ENCODE results near the gene SLX4IP. TPM values are rescaled to one million over a fixed set of nuclear protein-coding genes. Genes with fewer than 3 reads are reported as not detected.

Gene SLX4IP
- total and polyA plus RNA-seq, 7 donors: 0.20 to 1.9 (median 0.86) TPM

DNA sequence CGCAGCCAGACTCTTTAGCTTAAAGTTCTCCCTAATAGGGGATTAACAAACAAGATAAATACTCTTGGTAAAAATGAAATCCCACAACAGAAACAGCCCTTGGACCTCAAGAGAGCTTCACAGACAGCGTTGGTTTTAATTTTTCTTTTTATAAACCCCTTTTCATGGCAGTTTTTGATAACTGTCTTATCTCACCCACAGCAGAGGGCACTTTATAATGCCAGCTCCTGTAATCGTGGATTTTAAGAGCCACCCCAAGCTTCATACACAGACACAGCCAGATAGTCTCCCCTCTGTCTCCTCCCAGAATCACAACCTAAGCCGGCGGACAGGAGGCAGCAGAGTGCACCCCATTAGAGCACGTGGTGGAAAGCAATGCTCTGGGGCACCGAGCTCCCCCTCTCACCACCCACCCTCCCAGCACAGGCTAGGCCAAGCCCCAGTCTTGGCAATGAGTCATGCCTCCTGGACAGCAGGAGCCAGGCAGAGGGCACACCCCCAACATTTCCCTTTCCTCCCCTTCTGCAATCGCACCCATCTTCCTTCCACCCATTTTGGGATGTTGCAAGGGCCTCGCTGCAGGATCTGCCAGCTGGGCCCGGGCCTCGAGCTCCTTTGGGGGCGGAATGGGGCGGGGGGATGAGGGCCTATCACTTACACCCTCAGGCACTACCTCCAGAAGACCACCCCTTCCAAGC lies 236.3 kb downstream of the SLX4IP start:
- WGBS, 3 donors: 15 to 41% (median 20%) methylated on average over 11 to 13 of the region's 13 CpGs

DNA sequence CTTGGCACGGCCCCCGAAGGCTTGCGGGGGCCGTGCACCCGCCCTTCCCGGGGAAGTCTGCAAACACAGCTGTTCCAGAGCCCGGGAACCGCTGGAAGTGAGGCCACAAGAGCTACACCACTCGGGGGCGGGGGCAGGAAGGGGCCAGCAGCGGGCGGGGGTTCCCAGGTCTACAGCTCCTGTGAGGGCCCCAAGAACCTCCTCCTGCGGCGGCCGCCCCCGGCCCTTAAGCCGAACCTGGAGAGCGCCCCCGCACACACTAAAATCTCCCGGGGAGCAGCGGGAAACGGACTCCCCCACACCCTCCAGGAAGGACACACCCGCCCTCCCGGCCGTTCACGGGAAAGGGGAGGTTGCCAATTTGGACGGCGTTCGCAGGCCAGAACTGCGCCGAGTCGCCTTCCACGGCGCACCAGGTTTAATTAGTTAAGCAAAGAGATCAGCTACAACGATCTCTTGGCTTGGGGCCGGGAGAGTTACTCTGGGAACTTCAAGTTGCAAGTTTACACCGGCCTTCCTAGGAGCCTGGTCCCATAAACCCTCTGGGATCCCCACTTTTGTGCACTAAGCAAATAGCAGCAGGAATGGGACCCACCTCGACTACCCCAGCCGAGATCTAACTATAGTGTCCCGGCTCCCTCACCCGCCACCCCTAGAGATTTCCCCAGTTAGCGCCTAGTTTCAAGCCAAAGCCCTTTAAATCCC lies 237.0 kb downstream of the SLX4IP start:
- DNase-seq: peak; percentile 83 to 89
- H3K4me1 ChIP-seq: peaks cover 9% of the 10 kb centered on the region

More for the DNA sequence above, 236.3 kb downstream of the SLX4IP start:
- TF ChIP-seq, protein P1, sequence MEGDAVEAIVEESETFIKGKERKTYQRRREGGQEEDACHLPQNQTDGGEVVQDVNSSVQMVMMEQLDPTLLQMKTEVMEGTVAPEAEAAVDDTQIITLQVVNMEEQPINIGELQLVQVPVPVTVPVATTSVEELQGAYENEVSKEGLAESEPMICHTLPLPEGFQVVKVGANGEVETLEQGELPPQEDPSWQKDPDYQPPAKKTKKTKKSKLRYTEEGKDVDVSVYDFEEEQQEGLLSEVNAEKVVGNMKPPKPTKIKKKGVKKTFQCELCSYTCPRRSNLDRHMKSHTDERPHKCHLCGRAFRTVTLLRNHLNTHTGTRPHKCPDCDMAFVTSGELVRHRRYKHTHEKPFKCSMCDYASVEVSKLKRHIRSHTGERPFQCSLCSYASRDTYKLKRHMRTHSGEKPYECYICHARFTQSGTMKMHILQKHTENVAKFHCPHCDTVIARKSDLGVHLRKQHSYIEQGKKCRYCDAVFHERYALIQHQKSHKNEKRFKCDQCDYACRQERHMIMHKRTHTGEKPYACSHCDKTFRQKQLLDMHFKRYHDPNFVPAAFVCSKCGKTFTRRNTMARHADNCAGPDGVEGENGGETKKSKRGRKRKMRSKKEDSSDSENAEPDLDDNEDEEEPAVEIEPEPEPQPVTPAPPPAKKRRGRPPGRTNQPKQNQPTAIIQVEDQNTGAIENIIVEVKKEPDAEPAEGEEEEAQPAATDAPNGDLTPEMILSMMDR (IDR thresholded peaks at IDR 0.05): peak; percentile 17
- Histone ChIP-seq H3K4me3 (peak overlapping the region; percentile 97), H3K27me3 (ENCODE audit: insufficient read depth in 3 of 3, low read length in 2 of 3) (no peaks in the 10 kb centered on the region), H3K9me3 (no peaks in the 10 kb centered on the region), H3K27ac (peak overlapping the region; percentile 92), H3K36me3 (ENCODE audit: insufficient read depth in 1 of 2, low read depth in 1 of 2) (peaks cover 0 to 18% of the 10 kb centered on the region in 2 donors), H3K4me1 (peaks cover 16% of the 10 kb centered on the region)
- ATAC-seq: peak; percentile 14 to 56 (median 35)
- intact Hi-C loops (cut with DNase I): loop anchor here (5.0 to 10.0 kb wide), 8 partner anchors 183 to 873 kb away; no protein-coding TSS in a partner anchor
- no peak for DNase-seq

DNA sequence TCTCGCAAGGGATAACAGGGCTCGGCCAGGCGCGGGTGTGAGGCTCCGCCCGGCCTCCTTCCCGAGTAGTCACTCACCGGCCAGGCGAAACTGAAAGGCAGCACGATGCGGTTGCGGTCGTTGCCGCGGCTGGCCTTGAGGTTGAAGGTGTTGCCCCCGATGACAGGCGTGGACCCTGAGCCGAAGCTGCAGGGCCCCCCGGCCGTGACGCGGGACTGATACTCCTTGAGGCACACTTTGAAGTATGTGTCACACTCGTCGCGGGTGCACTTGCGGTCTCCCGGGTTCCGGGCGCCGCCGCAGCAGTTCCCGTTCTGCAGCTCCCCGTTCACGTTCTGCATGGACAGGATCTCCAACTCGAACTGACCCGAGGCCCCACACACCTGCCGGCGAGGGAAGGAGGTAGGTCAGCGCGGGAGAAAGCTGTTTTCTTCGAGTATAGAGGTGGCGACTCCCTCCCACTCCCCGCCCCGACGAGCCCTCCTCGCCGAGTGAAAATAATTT lies 237.6 kb downstream of the SLX4IP start:
- peaks cover 3% of the 10 kb centered on the region for H3K4me1 ChIP-seq
- no peaks in the 10 kb centered on the region for H3K9me3 ChIP-seq
- peak overlapping the region; percentile 97 for H3K4me3 ChIP-seq
- intact Hi-C loops (cut with DNase I): loop anchor here (5.0 to 10.0 kb wide), 8 partner anchors 182 to 872 kb away; no protein-coding TSS in a partner anchor
- H3K27me3 ChIP-seq (ENCODE audit: insufficient read depth in 3 of 3, low read length in 2 of 3): no peaks in the 10 kb centered on the region
- DNase-seq (peak; percentile 63 to 74), ATAC-seq (peak in 3 of 4 donors; percentile 12 to 16 (median 15))
- 1 to 5% (median 2%) methylated on average over 44 to 47 of the region's 47 CpGs for WGBS, 3 donors
- H3K36me3 ChIP-seq (ENCODE audit: insufficient read depth in 1 of 2, low read depth in 1 of 2): peaks cover 0 to 15% of the 10 kb centered on the region in 2 donors
- peak overlapping the region; percentile 92 for H3K27ac ChIP-seq
- TF ChIP-seq, protein P1 (IDR thresholded peaks at IDR 0.05): no peak

More for the DNA sequence above, 237.0 kb downstream of the SLX4IP start:
- intact Hi-C loops (cut with DNase I): loop anchor here (5.0 to 10.0 kb wide), 8 partner anchors 183 to 873 kb away; no protein-coding TSS in a partner anchor
- H3K27ac ChIP-seq: peak overlapping the region; percentile 92
- TF ChIP-seq, protein P1 (IDR thresholded peaks at IDR 0.05): no peak
- H3K36me3 ChIP-seq (ENCODE audit: insufficient read depth in 1 of 2, low read depth in 1 of 2): peaks cover 0 to 18% of the 10 kb centered on the region in 2 donors
- WGBS, 3 donors: 8 to 22% (median 13%) methylated on average over 39 to 42 of the region's 42 CpGs
- peak overlapping the region; percentile 97 for H3K4me3 ChIP-seq
- ATAC-seq: peak in 3 of 4 donors; percentile 25 to 40 (median 32)
- no peaks in the 10 kb centered on the region for H3K9me3 ChIP-seq
- H3K27me3 ChIP-seq (ENCODE audit: insufficient read depth in 3 of 3, low read length in 2 of 3): no peaks in the 10 kb centered on the region

DNA sequence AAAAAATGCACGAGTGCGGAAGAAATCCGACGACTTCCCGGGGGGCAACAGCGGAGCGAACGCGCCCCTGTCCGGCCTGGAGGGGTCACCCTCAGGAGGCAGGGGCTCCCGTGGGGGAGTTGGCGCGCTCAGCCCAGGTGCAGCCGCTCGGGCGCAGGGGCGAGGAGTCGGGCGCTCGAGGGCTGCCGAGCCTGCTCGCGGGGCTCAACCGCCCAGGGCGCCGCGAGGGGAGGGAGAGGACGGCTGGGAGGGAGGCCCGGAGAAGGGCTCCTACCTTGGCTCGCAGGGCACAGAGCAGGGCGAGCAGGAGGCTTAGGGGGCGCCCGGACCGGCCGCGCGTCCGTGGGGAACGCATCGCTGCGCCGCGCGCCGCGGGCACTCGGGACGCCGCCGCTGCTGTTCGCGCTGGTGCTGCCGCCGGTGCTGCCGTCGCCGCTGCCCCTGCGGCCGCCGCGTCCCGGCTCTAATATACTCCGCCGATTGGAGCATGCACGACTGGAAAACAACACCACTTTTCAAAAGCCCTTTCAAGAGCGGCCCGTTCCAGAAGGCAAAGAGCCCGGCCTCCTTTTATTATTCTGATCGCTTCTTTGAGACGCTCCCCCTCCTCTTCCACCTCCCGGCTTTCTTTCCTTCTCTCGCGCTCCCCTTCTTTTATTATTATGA lies 238.2 kb downstream of the SLX4IP start:
- peak; percentile 27 to 64 for DNase-seq

More for the DNA sequence above, 238.2 kb downstream of the SLX4IP start:
- intact Hi-C loops (cut with DNase I): loop anchor here (5.0 to 10.0 kb wide), 8 partner anchors 181 to 871 kb away; no protein-coding TSS in a partner anchor
- TF ChIP-seq, protein P1 (IDR thresholded peaks at IDR 0.05): no peak
- Histone ChIP-seq H3K4me1 (peaks cover 2% of the 10 kb centered on the region), H3K27me3 (ENCODE audit: insufficient read depth in 3 of 3, low read length in 2 of 3) (no peaks in the 10 kb centered on the region), H3K4me3 (peak overlapping the region; percentile 97), H3K36me3 (ENCODE audit: insufficient read depth in 1 of 2, low read depth in 1 of 2) (peaks cover 0 to 9% of the 10 kb centered on the region in 2 donors), H3K27ac (peak overlapping the region; percentile 92), H3K9me3 (no peaks in the 10 kb centered on the region)
- ATAC-seq: peak; percentile 8 to 54 (median 29)
- 0% methylated on average over 52 to 73 of the region's 73 CpGs for WGBS, 3 donors
